NCI-H1105 treated with DMSO at 0.1 percent for 48 hours (cell line): ENCODE results near the gene ARID1B.

ENCODE experiments used
- DNase-seq: peaks from one replicate; lab custom pipeline; 2025; lab: John Stamatoyannopoulos, UW

ARID1B gene

DNA sequence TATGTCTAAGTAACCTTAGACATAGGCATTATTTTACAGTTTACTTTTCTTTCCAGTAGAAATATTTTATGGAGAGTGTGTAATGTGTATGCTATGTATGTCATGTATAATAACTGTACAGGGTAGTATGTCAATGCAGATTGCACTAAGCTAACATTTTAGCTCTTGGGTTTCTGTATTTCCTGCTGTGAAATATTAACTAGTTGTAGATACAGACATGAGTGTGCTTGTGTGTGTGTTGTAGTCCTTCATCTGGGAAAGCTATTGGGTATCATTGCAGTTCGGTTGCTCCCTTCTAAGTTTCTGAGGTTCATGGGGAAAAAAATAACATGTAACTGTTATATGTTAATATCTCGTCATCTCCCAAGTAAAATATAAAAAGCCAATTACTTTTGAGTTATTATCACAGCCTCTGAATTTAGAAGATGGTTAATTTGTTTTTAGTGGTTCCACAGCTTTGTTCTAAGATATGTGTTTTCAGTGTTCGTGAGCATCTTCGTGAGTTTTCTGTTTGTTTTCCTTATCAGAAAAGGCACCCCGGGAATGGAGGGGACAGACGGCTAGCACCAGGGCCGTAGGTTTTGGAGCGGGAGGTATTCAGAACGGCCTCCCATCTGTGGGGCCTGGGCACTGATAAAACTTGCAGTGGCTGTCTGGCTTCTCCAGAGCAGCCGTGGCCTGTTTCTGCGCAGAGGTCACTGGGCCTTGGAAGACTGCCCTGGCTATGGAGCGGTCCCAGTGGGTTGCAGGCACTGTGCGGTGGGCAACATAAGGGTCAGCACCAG lies 215.0 kb downstream of the ARID1B start:
- no peak for DNase-seq

DNA sequence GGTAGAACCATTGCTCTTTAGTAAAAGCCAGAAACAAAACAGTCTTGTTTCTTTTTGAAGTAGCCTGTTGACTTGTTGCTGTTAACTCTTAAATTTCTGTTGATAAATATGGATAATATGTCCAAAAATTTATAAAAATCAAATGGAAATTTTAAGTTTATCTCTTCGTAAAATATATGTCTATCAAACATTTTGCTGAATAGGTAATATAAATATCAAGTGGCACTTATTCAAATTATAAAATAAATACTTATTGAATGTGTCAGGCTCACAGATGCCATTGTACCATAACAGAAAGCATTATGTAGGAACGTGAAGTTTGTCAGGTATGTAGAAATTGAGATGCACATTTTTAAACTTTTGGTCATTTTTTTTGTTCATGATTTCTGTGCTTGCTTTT lies 216.5 kb downstream of the ARID1B start:
- DNase-seq, result no peak

GRCh38 chr6:156994215-156995076 lies 217.3 kb downstream of the ARID1B start:
- no peak for DNase-seq

GRCh38 chr6:156995502-156995901 lies 218.3 kb downstream of the ARID1B start:
- no peak for DNase-seq

- no peak for DNase-seq
Measured at GRCh38 chr6:156996265-156996664, 219.1 kb downstream of the ARID1B start.

DNA sequence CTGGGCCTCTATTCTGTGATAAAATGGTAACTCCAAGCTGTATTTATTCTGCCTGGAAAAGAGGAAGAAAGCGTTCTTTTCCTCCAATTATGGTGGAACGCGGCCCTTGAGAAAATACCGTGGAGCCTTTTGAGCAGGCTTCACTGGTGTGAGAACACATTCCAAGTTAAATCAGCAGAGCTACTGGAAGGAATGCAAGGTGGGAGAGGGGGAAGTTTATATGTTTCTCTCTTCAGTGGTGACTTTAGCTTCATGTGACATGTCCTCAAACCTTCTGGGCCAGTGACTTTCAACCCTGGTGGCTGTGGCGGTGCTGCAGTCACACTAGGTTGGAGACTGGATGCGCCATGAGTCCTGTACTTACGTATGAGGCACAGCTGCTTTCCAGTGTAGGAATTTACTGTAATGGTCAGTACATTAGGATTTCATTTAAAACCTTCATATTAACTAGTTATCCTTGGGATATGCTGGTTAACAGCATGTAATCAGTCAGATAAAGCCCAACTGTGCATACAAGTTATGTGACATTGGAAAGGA lies 221.7 kb downstream of the ARID1B start:
- DNase-seq, result no peak

- DNase-seq, result no peak
Measured at GRCh38 chr6:156999762-157000161, 222.6 kb downstream of the ARID1B start.

GRCh38 chr6:157001716-157002115 lies 224.5 kb downstream of the ARID1B start:
- DNase-seq, result no peak

- DNase-seq, result no peak
Measured at GRCh38 chr6:157002774-157003173, 225.6 kb downstream of the ARID1B start.

GRCh38 chr6:157005940-157006339 lies 228.8 kb downstream of the ARID1B start:
- DNase-seq, result no peak

DNA sequence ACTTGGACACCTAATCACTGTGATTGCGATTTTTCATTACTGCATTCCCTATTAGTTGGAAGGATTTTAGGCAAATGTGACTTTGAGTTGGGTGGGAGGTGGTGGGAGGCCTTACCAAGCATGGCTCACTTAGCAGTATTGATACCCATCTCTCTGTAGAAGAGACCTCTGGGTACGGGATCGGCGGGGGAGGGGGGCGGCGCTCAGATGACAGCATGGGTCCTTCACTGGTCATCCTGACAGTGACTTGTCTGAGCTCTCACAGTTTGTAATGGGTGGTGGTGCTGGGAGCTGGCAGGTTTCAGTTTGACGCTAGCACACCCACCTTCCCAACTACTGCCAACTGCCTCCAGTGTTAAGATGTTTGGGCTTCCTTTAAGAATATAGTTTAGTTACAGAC lies 231.4 kb downstream of the ARID1B start:
- no peak for DNase-seq

- no peak for DNase-seq
Measured at GRCh38 chr6:157012355-157012754, 235.2 kb downstream of the ARID1B start.

DNA sequence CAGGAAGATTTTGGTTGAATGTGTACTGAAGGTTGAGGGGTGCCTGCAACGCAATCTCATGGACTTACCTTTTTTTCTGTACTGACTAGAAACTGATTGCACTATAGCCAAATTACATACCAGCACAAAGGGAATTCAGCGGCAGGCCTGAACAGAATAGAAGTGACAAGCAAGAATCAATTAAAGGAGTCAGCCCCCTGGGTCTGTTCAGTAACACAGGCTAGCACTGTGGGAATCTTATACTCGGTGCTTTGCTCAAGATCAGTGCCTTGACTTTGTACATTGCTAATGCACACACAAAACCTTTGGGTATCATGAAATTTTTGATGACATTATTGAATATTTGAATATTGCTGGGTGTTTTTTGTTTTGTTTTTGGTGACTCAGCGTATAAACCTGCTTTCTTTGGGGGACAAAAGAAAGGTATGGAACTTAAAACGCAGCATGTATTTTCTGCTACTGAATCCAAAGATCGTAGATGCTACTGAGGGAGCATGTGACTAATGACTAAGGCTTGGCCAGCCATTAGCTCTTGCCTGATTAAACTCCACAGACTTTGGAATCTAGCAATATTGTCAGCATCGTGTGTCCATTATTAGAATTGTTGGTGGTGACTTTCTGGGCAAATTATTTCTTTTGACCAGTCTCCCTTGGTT lies 236.6 kb downstream of the ARID1B start:
- no peak for DNase-seq

DNA sequence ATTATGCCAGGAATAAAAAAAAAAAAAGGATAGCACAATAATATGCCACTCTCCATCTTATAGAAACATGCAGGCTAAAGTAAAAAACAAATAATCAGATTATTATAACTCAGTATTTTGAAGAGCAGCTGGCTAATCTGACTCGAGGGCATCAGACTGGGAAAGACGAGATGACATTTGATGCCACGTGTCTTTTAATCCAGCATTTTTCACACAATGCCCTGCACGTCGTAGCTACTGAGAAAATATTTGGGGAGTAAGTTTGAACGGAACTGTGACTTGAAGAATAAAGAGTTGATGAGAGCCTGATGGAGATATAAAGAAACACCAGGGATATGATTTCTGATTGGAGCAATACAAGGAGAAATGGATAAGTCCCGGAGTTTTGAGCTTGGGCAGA lies 237.7 kb downstream of the ARID1B start:
- no peak for DNase-seq

DNA sequence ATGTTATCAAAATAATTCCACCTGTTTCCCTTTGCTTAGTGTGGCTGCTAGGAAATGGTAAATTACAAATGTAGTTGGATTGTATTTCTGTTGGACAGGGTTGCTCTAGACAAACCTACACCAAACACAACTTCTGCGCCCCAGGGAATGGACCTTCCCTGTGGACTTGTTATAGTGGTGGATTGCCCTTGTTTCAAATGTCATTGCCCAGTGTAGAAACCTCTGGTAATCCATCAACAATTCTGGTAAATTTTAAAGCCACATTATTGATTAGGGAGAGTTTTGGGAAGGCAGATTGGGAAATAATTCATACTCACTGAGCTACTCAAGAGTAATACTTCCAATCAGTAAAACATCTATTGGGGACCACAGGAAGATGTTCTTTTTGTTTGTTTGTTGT lies 239.8 kb downstream of the ARID1B start:
- DNase-seq, result no peak

GRCh38 chr6:157017861-157018260 lies 240.7 kb downstream of the ARID1B start:
- DNase-seq, result no peak

DNA sequence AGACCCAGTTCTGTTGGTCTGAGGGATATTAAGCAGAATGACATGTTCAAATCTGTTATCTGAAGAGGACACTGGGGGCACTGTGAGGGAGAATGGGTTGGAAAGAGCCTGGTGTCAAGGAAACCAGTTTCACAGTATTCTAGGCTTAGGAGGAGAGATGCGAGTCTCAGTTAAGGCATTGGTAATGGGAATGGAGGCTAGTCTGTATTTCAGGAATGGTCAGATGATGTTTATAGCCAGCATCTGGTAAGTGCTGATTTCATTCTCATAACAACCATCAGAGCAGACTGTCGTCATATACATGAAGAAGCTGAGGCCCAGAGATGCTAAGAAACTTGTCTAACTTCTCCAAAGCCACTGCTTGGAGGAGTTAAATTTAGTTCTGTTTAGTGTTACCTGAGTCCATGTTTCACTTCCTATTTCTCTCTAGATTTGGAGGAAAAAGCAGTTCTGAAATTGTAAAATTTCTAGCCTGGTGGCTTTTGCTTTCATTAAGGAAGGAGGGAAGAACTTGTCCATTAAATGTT lies 242.0 kb downstream of the ARID1B start:
- DNase-seq, result peak; percentile 32

DNA sequence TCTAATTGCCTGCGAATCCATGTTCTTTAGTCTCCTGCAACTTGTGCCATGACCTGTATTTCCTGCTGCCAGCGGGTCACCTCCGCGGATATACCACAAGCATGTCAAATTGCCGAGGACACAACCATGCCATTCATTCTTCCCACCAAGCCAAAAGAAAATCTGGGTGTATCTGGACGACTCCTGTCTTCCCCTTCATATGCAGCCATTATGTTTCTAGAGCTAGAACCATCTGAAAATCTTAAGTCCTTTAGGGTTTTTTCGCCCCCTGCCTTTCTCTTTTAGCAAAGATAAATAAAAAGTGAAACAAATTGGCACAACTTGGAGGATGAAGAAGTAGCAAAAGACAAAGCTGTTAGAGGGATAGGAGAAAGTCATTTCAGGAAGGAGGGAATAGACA lies 242.6 kb downstream of the ARID1B start:
- no peak for DNase-seq

DNA sequence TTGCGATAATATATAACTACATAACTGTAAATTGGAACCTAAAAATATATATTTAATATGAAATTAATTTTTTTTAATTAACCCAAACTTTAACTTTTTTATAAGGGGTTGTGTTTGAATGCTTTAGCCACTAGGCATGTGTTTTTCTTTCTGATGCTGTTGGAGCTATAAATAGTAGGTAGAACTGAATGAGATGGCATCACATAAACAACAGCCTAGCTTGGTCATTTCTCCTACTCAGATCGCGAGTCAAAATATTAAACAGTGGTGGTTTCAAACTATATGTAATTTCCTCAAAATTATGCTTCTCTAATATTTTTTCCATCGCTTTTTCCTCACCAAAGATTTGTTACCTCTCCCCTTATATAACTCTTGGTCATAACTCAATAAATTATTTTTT lies 243.2 kb downstream of the ARID1B start:
- DNase-seq, result peak; percentile 58

GRCh38 chr6:157020881-157021343 lies 243.7 kb downstream of the ARID1B start:
- DNase-seq, result peak; percentile 73

GRCh38 chr6:157021344-157021992 lies 244.3 kb downstream of the ARID1B start:
- peak; percentile 87 for DNase-seq
